ENCODE data around the gene SPRED3.
"Not testable (repeated sequence)": the region's sequence is repeated elsewhere in the genome, so short reads cannot be mapped to it uniquely, and the experiment has no call there.

SPRED3 gene

GRCh38 chr19:38420935-38421334 lies 32.4 kb downstream of the SPRED3 start:
- no peak for DNase-seq (ENCODE audit: low read depth)

- DNase-seq (ENCODE audit: low read depth), result no peak
Observed at GRCh38 chr19:38421856-38422255, 33.4 kb downstream of the SPRED3 start.

GRCh38 chr19:38422438-38422837 lies 33.9 kb downstream of the SPRED3 start:
- DNase-seq (ENCODE audit: low read depth), result no peak

- DNase-seq (ENCODE audit: low read depth), result no peak
Observed at GRCh38 chr19:38424272-38424671, 35.8 kb downstream of the SPRED3 start.

- no peak for DNase-seq (ENCODE audit: low read depth)
Observed at GRCh38 chr19:38425222-38425809, 36.8 kb downstream of the SPRED3 start.

- no peak for DNase-seq (ENCODE audit: low read depth)
Observed at GRCh38 chr19:38425810-38426466, 37.4 kb downstream of the SPRED3 start, which contains the start of gene RASGRP4. Gene RASGRP4, minus strand, starts transcription at chr19:38426219. Its CDS starts 128 bp downstream, at chr19:38426091.

GRCh38 chr19:38427035-38427677 lies 38.7 kb downstream of the SPRED3 start:
- DNase-seq (ENCODE audit: low read depth), result not testable (repeated sequence)

- DNase-seq (ENCODE audit: low read depth), result no peak
Observed at GRCh38 chr19:38429055-38429810, 40.7 kb downstream of the SPRED3 start.

GRCh38 chr19:38429811-38430156 lies 41.3 kb downstream of the SPRED3 start:
- no peak for DNase-seq (ENCODE audit: low read depth)

GRCh38 chr19:38430931-38431330 lies 42.4 kb downstream of the SPRED3 start:
- DNase-seq (ENCODE audit: low read depth), result no peak

GRCh38 chr19:38433268-38433733 lies 44.8 kb downstream of the SPRED3 start, which contains the start of gene RYR1:
Gene RYR1, plus strand, starts transcription at chr19:38433691. Its CDS starts 139 bp downstream, at chr19:38433830.
- no peak for DNase-seq (ENCODE audit: low read depth)

GRCh38 chr19:38434549-38435051 lies 46.1 kb downstream of the SPRED3 start:
- DNase-seq (ENCODE audit: low read depth), result no peak

- DNase-seq (ENCODE audit: low read depth), result no peak
Observed at GRCh38 chr19:38437295-38437694, 48.8 kb downstream of the SPRED3 start.

- DNase-seq (ENCODE audit: low read depth), result no peak
Observed at GRCh38 chr19:38437917-38438316, 49.4 kb downstream of the SPRED3 start.

GRCh38 chr19:38440592-38440991 lies 52.1 kb downstream of the SPRED3 start:
- no peak for DNase-seq (ENCODE audit: low read depth)

GRCh38 chr19:38441657-38442348 lies 53.3 kb downstream of the SPRED3 start:
- DNase-seq (ENCODE audit: low read depth), result no peak

- no peak for DNase-seq (ENCODE audit: low read depth)
Observed at GRCh38 chr19:38442736-38443135, 54.2 kb downstream of the SPRED3 start.

GRCh38 chr19:38443458-38443999 lies 55.0 kb downstream of the SPRED3 start:
- no peak for DNase-seq (ENCODE audit: low read depth)

- DNase-seq (ENCODE audit: low read depth), result no peak
Observed at GRCh38 chr19:38444026-38444425, 55.5 kb downstream of the SPRED3 start.

- no peak for DNase-seq (ENCODE audit: low read depth)
Observed at GRCh38 chr19:38445362-38445761, 56.9 kb downstream of the SPRED3 start.

- DNase-seq (ENCODE audit: low read depth), result no peak
Observed at GRCh38 chr19:38448225-38448624, 59.7 kb downstream of the SPRED3 start.

Measured in fibroblast of gingiva (primary cell).